ENCODE measurements around the gene MME. TPM values are rescaled to one million over a fixed set of nuclear protein-coding genes. Genes with fewer than 3 reads are reported as not detected.

The MME gene
- total and polyA plus RNA-seq, 3 donors from 2014 or later: 5.4 to 6.3 (median 5.5) TPM

DNA sequence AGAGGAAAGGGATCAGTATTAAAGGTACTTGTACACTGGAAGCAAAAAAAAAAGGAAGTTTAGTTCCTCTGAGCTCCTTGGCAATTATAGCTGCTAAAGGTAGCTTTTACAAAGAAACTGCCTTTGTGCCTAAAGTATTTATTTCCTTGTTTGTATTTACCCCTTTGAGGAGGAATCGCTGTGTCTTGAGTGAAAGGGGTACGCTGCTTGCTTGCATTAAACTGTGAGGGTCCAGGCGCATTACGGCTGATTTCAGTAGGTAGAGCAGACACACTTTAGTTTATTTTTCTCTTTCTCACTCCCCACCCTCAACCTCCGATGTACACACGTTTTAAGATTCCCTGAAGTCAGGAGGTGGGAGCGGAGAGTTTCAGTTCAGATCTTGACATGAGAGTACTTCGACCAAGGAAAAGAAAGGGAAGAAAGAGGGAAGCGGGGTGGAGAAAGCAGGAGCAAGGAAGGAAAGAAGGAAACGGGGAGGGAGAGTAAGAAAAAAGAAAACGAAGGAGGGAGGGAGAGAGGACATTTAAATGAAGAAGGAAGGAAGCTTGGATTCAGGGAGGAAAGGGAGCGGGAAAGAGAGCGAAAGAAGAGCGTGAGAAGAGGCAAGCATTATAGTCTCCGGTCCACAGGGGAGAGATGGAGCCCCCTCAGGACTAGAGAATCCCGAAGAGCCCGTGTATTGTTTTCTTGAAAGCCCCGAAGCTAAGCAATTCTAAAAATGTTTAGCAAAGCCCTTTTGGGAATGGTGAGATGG, 1.2 kb upstream of the MME start:
- intact Hi-C loops (cut with DNase I; ENCODE audit: low total_unique reads): no loop called here
- no peak for DNase-seq
- Histone ChIP-seq H3K4me1 (no peaks in the 10 kb centered on the region), H3K36me3 (ENCODE audit: low read depth, missing control alignments) (no peaks in the 10 kb centered on the region), H3K27me3 (no peaks in the 10 kb centered on the region), H3K4me3 (peak overlapping the region; percentile 59 to 60), H3K9me3 (no peaks in the 10 kb centered on the region), H3K27ac (no peak overlapping the region)
- TF ChIP-seq POLR2A (IDR thresholded peaks at IDR 0.05): no peak
- TF ChIP-seq, protein P1, sequence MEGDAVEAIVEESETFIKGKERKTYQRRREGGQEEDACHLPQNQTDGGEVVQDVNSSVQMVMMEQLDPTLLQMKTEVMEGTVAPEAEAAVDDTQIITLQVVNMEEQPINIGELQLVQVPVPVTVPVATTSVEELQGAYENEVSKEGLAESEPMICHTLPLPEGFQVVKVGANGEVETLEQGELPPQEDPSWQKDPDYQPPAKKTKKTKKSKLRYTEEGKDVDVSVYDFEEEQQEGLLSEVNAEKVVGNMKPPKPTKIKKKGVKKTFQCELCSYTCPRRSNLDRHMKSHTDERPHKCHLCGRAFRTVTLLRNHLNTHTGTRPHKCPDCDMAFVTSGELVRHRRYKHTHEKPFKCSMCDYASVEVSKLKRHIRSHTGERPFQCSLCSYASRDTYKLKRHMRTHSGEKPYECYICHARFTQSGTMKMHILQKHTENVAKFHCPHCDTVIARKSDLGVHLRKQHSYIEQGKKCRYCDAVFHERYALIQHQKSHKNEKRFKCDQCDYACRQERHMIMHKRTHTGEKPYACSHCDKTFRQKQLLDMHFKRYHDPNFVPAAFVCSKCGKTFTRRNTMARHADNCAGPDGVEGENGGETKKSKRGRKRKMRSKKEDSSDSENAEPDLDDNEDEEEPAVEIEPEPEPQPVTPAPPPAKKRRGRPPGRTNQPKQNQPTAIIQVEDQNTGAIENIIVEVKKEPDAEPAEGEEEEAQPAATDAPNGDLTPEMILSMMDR (IDR thresholded peaks at IDR 0.05): no peak
- 4 to 5% methylated on average over 18 of the region's 18 CpGs for WGBS, 2 donors

GRCh38 chr3:155079468-155079745, 712 bp upstream of the MME start:
- intact Hi-C loops (cut with DNase I; ENCODE audit: low total_unique reads): no loop called here

DNA sequence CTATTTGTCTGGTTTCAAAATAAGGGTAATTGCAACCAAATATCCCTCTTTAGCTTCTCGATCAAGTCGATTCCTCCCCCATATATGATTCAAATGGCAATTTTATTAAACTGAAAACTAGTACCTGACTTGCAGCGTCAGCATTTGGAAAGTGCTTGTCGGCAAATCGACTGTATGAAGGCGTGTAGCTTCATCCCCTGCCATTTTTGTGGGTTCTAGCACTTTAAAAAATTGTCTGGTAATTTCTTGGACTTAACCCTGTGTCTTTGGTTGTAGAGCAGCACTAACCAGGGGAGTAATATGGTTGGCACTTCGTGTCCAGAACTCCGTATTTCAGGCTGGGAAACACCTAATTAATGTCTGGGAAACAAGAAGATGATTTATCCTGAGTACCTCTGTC, 573 bp downstream of the MME start:
- no peak for DNase-seq
- Histone ChIP-seq H3K9me3 (no peaks in the 10 kb centered on the region), H3K4me1 (no peaks in the 10 kb centered on the region), H3K36me3 (ENCODE audit: low read depth, missing control alignments) (no peaks in the 10 kb centered on the region), H3K27ac (no peak overlapping the region), H3K4me3 (no peak overlapping the region), H3K27me3 (no peaks in the 10 kb centered on the region)
- TF ChIP-seq, protein P1 (IDR thresholded peaks at IDR 0.05): no peak
- no peak for TF ChIP-seq POLR2A (IDR thresholded peaks at IDR 0.05)
- intact Hi-C loops (cut with DNase I; ENCODE audit: low total_unique reads): no loop called here
- WGBS, 2 donors: 12 to 21% methylated on average over 8 of the region's 8 CpGs

More at GRCh38 chr3:155079468-155079745, 712 bp upstream of the MME start:
- Histone ChIP-seq H3K36me3 (ENCODE audit: low read depth, missing control alignments) (no peaks in the 10 kb centered on the region), H3K27me3 (no peaks in the 10 kb centered on the region), H3K9me3 (no peaks in the 10 kb centered on the region), H3K27ac (no peak overlapping the region), H3K4me3 (peak overlapping the region; percentile 59 to 60), H3K4me1 (no peaks in the 10 kb centered on the region)
- WGBS, 2 donors: 0 to 1% methylated on average over 5 to 19 of the region's 21 CpGs
- no peak for DNase-seq
- TF ChIP-seq POLR2A (IDR thresholded peaks at IDR 0.05): no peak
- TF ChIP-seq, protein P1 (IDR thresholded peaks at IDR 0.05): no peak

GRCh38 chr3:155083313-155083905, 3.3 kb downstream of the MME start:
- Histone ChIP-seq H3K4me1 (no peaks in the 10 kb centered on the region), H3K36me3 (ENCODE audit: low read depth, missing control alignments) (no peaks in the 10 kb centered on the region), H3K4me3 (no peak overlapping the region), H3K27me3 (no peaks in the 10 kb centered on the region), H3K9me3 (no peaks in the 10 kb centered on the region), H3K27ac (no peak overlapping the region)
- TF ChIP-seq POLR2A (IDR thresholded peaks at IDR 0.05): no peak
- TF ChIP-seq, protein P1 (IDR thresholded peaks at IDR 0.05): no peak
- no peak for DNase-seq
- intact Hi-C loops (cut with DNase I; ENCODE audit: low total_unique reads): no loop called here
- 87 to 88% methylated on average over 2 of the region's 2 CpGs for WGBS, 2 donors

DNA sequence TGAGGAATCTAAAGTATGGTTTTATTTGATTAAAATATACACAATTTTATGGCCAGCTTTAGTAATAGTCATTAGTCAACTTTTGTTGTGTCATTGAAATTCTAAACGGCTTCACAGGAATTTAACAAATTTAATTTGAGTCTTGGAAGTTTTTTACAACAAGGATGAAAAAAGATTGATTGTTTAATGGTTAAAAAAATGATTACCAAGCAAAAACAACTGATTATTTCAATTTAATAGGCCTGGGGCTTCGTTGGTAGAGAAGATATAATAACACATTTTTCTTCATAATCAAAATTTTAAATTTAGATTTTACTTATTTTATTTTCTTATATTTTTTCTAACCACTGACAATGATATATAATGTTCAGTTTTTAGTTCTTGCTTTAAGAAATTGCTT, 4.4 kb downstream of the MME start:
- Histone ChIP-seq H3K27ac (no peak overlapping the region), H3K4me1 (no peaks in the 10 kb centered on the region), H3K27me3 (no peaks in the 10 kb centered on the region), H3K4me3 (no peak overlapping the region), H3K36me3 (ENCODE audit: low read depth, missing control alignments) (no peaks in the 10 kb centered on the region), H3K9me3 (no peaks in the 10 kb centered on the region)
- intact Hi-C loops (cut with DNase I; ENCODE audit: low total_unique reads): no loop called here
- no peak for TF ChIP-seq POLR2A (IDR thresholded peaks at IDR 0.05)
- TF ChIP-seq, protein P1 (IDR thresholded peaks at IDR 0.05): no peak
- no peak for DNase-seq
- WGBS, 2 donors: 75 to 87% methylated on average over 2 of the region's 2 CpGs
